H1 (cell line): Measurements from ENCODE around the gene FSTL4. TPM values are rescaled to one million over a fixed set of nuclear protein-coding genes. Genes with fewer than 3 reads are reported as not detected.

Source experiments
- EZH2 ChIP-seq: fragments of 200-600 bp; sonication (generic); IDR thresholded peaks from 2 replicates; pipeline ENCODE4 v1.7.1; 2012; ENCODE audit warnings: low read depth, mild to moderate bottlenecking, moderate library complexity, low read length, inconsistent platforms; ENCODE audit not compliant: severe bottlenecking
- RFX5 ChIP-seq: IDR thresholded peaks from 2 replicates; pipeline ENCODE4 v1.6.1; 2011; ENCODE audit warnings: low read depth, low read length, improper control_type of control experiment, borderline replicate concordance
- TAF7 ChIP-seq: optimal IDR thresholded peaks from 2 replicates; pipeline ENCODE3; 2011; ENCODE audit warnings: low read depth, mild to moderate bottlenecking, inconsistent platforms, low read length, moderate library complexity, borderline replicate concordance
- polyA plus RNA-seq, 7 experiments: library from polyadenylated mRNA; depleted of rRNA in 3 of 7; stranded (reverse) in 5 of 7; unstranded in 2 of 7; fragments of >200 nt in 5 of 7; fragments of 200-250 nt in 2 of 7; gene quantifications; 1 replicate in 5 of 7; 2 replicates in 1 of 7; 4 replicates in 1 of 7; pipeline versions ENCODE4 v1.2.1 to v1.2.3, GENCODE V29; 2011 to 2013; ENCODE audit warnings: missing spikeins in 2 of 7, mixed read lengths in 2 of 7
- total RNA-seq: library from RNA; stranded (reverse); fragmentation: NEBNext Ultra II Directional; extraction: Animal tissue kit (Norgen Biotek cat#: 25700); gene quantifications from 2 replicates; pipeline ENCODE4 v1.2.1, GENCODE V29; 2021
- TF ChIP-seq, protein P1 (sequence below): fragments of 300-600 bp; sonication (generic); IDR thresholded peaks from 2 replicates; pipeline ENCODE4 v1.7.1; 2012; ENCODE audit warnings: low read length, moderate library complexity, mild to moderate bottlenecking, inconsistent platforms; ENCODE audit not compliant: insufficient replicate concordance

FSTL4 gene
- total and polyA plus RNA-seq, 2 of the 8 experiments (the other 6 are each of a cell fraction or from before 2014, with no cell fraction given) = 3.1 to 4.1 TPM

DNA sequence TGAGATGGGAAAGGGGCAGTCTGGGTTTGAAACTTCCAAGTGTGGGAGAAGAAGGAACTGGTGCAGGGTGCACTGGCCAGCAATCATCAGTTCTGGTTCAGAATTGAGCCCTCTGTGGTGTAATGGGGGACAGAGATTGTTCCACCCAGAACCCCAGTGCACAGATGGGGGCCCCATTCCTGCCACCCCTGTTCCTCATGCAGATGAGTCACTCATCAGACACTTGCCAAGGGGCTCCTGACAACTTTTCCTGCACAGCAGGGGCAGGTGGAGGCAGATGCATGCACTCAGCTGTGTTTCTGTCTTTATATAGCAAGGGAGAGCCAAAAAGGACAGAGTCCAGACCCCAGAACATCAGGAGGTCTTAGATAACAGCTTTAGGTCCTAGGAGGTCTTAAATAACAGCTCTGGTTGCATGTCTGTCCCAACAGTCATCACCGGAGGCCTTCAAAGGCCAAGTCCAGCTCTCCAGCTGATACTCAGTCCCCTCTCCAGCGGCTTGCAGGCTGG is 307.6 kb downstream of the FSTL4 start (continued):
- TF ChIP-seq, protein P1, sequence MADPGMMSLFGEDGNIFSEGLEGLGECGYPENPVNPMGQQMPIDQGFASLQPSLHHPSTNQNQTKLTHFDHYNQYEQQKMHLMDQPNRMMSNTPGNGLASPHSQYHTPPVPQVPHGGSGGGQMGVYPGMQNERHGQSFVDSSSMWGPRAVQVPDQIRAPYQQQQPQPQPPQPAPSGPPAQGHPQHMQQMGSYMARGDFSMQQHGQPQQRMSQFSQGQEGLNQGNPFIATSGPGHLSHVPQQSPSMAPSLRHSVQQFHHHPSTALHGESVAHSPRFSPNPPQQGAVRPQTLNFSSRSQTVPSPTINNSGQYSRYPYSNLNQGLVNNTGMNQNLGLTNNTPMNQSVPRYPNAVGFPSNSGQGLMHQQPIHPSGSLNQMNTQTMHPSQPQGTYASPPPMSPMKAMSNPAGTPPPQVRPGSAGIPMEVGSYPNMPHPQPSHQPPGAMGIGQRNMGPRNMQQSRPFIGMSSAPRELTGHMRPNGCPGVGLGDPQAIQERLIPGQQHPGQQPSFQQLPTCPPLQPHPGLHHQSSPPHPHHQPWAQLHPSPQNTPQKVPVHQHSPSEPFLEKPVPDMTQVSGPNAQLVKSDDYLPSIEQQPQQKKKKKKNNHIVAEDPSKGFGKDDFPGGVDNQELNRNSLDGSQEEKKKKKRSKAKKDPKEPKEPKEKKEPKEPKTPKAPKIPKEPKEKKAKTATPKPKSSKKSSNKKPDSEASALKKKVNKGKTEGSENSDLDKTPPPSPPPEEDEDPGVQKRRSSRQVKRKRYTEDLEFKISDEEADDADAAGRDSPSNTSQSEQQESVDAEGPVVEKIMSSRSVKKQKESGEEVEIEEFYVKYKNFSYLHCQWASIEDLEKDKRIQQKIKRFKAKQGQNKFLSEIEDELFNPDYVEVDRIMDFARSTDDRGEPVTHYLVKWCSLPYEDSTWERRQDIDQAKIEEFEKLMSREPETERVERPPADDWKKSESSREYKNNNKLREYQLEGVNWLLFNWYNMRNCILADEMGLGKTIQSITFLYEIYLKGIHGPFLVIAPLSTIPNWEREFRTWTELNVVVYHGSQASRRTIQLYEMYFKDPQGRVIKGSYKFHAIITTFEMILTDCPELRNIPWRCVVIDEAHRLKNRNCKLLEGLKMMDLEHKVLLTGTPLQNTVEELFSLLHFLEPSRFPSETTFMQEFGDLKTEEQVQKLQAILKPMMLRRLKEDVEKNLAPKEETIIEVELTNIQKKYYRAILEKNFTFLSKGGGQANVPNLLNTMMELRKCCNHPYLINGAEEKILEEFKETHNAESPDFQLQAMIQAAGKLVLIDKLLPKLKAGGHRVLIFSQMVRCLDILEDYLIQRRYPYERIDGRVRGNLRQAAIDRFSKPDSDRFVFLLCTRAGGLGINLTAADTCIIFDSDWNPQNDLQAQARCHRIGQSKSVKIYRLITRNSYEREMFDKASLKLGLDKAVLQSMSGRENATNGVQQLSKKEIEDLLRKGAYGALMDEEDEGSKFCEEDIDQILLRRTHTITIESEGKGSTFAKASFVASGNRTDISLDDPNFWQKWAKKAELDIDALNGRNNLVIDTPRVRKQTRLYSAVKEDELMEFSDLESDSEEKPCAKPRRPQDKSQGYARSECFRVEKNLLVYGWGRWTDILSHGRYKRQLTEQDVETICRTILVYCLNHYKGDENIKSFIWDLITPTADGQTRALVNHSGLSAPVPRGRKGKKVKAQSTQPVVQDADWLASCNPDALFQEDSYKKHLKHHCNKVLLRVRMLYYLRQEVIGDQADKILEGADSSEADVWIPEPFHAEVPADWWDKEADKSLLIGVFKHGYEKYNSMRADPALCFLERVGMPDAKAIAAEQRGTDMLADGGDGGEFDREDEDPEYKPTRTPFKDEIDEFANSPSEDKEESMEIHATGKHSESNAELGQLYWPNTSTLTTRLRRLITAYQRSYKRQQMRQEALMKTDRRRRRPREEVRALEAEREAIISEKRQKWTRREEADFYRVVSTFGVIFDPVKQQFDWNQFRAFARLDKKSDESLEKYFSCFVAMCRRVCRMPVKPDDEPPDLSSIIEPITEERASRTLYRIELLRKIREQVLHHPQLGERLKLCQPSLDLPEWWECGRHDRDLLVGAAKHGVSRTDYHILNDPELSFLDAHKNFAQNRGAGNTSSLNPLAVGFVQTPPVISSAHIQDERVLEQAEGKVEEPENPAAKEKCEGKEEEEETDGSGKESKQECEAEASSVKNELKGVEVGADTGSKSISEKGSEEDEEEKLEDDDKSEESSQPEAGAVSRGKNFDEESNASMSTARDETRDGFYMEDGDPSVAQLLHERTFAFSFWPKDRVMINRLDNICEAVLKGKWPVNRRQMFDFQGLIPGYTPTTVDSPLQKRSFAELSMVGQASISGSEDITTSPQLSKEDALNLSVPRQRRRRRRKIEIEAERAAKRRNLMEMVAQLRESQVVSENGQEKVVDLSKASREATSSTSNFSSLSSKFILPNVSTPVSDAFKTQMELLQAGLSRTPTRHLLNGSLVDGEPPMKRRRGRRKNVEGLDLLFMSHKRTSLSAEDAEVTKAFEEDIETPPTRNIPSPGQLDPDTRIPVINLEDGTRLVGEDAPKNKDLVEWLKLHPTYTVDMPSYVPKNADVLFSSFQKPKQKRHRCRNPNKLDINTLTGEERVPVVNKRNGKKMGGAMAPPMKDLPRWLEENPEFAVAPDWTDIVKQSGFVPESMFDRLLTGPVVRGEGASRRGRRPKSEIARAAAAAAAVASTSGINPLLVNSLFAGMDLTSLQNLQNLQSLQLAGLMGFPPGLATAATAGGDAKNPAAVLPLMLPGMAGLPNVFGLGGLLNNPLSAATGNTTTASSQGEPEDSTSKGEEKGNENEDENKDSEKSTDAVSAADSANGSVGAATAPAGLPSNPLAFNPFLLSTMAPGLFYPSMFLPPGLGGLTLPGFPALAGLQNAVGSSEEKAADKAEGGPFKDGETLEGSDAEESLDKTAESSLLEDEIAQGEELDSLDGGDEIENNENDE = no peak
- TF ChIP-seq RFX5 = no peak
- TF ChIP-seq TAF7 = no peak
- no peak for TF ChIP-seq EZH2
